HG03139 (cell line): ENCODE results near the gene HS3ST5.
"Not testable (repeated sequence)": the region's sequence is repeated elsewhere in the genome, so short reads cannot be mapped to it uniquely, and the experiment has no call there.

Experiments
- ATAC-seq: cut with Tn5 transposase; IDR thresholded peaks from one replicate; pipeline ENCODE4 v1.9.1; 2021; ENCODE audit not compliant: unreplicated experiment

The HS3ST5 gene

DNA sequence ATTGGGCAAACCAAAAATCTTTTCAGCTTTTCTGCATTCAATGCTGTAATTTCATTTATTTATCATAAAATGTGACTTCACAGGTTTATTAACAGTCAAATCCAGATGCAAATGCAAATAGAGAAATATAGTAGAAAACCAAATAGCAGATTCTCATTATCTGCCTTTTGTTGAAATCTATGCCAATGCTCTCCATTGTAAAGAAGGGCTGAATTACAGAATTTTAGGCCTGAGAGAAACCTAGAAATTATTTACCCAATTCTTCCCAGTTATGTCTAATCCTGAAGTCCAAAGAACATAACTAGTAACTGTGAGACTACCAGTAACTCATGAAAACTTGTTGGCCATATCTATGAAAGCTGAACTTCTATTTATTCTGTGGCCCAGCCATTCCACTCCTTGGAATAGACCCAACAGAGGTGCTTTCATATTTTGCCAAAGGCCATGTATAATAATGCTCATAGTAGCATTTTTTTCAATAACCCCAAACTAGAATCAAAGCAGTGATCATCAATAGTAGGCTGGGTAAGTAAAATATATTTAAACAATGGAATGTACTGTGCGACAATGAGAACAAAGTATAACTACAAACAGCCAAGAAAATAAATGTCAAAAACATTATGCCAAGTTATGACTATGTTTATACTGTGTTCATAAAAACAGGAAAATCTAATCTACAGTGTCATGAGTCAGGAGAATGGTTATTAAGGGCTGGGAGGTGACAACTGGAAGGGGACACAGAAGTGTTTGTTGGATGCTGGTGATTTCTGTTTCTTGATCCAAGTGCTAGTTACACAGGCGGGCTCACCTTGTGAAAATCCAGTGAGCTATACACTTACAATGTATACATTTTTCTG, 183.8 kb downstream of the HS3ST5 start:
- ATAC-seq = no peak

DNA sequence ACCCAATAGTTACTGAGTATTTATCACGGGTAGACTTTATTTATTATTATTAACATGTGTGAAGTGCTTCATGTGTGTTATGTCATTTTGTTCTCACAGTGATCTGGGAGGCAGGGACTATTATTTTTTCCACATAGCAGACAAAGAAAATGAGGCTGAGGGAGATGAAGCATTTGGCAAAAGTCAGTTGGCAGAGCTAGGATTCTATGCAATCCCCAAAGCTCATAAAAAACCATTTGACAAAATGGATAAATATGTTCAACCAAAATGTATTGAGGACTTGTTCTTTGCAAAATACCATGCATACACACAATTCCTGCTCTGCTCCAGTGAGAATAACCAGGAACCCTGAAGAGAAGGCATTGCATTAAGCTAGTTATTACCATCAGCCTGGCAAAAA, 184.4 kb downstream of the HS3ST5 start:
- no peak for ATAC-seq

DNA sequence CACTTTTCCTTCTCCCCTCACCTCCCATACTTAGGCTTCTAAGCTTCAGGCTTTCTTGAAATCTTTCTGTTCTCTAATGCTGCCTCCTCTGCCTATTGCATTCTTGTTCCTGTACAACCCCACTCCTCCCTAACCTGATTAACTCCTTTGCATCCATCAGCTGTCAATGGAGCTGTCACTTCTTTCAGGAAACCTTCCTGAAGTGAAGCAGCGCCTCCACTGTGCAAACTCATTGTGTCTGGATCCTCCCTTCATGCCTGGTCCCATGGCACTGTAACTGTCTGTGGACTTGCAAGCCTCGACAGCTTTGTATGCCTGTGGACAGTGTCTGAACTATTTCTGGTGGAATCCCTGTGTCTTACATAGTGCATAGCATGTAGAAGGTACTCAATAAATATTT, 185.0 kb downstream of the HS3ST5 start:
- no peak for ATAC-seq

DNA sequence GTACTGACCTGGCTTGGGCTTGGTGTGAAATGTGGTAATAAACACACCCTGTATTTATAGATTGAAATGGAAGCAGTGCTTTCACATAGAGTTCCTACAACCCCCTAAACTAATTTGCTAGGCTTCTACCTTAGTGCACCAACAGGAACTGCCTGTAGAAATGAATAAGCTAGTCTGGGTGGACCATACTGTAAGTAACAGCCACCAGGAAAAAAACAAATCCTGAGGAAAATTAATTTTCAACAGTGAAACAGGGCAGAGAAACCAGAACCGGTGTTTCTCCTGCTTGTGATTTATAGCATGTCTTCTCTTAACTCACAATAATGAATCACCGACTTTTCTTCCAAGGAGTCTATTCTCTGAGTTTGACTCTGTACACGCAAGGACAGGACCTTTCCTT, 187.1 kb downstream of the HS3ST5 start:
- no peak for ATAC-seq

DNA sequence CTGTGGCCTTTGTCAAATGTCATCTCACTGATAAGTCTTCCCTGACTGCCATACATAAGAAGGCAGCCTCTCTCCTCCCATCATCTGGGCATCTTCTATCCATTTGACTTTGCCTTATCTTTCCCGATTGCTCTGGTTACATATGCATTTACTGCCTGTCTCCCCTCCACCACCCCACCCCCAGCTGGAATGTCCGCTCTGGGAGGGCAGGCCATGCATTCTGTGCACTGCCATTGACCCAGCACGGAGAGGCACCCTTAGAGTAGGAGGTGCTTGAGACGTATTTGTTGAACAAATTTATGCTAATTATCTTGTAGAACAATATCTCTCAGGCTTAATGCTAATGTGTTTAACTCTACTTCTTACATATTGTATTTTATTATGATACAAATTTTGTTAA, 188.0 kb downstream of the HS3ST5 start:
- no peak for ATAC-seq

DNA sequence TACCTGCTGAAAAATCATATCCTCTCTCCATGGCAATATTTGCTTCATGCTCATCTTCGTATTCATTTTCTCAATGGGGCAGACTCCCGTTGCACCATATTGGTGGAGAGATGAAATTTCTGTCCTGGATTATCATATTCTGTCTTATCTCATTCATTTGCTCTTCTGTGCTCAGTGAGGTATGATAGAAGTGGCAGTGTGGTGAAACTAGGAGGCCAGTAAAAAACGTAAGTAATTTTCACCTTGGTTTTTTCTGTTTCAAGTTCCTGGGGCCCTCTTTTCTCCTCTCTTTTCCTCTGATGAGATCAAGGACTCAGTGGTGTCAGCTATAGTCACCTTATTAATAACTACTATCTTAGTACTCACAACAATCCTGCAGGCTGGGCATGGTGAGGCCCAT, 189.4 kb downstream of the HS3ST5 start:
- ATAC-seq = no peak

DNA sequence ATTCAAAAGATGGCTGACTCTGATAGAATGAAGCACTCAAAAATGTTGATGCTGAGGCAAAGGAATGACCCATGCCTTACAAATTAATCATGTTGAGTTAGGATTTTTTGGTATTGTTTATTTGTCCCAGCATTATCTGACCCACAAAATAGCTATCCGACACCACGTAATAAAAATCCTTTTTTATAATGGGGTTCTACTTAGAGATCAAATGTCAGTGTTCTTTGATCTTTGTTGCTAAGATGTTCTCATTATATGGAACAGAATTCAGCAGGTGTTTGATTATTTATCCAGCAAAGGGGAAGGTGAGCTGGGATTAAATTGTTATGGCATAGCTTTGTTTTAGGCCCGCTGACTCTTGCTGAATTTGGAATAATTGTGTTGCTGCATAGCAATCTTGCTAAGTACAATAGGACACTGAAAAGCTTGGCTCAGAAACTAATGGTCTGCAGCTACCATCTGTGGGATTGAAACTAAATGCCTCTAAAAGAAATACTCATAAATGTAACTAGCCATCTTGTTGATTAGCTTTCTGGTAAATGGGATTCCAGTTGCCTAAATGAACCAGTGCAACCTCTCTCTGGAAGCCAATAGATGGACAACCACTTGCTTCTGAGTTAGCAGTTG, 191.6 kb downstream of the HS3ST5 start:
- ATAC-seq = no peak

DNA sequence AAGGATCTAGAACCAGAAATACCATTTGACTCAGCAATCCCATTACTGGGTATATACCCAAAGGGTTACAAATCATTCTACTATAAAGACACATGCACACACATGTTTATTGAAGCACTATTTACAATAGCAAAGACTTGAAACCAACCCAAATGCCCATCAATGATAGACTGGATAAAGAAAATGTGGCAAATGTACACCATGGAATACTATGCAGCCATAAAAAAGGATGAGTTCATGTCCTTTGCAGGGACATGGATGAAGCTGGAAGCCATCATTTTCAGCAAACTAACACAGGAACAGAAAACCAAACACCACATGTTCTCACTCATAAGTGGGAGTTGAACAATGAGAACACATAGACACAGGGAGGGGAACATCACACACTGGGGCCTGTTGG, 193.6 kb downstream of the HS3ST5 start:
- not testable (repeated sequence) for ATAC-seq

DNA sequence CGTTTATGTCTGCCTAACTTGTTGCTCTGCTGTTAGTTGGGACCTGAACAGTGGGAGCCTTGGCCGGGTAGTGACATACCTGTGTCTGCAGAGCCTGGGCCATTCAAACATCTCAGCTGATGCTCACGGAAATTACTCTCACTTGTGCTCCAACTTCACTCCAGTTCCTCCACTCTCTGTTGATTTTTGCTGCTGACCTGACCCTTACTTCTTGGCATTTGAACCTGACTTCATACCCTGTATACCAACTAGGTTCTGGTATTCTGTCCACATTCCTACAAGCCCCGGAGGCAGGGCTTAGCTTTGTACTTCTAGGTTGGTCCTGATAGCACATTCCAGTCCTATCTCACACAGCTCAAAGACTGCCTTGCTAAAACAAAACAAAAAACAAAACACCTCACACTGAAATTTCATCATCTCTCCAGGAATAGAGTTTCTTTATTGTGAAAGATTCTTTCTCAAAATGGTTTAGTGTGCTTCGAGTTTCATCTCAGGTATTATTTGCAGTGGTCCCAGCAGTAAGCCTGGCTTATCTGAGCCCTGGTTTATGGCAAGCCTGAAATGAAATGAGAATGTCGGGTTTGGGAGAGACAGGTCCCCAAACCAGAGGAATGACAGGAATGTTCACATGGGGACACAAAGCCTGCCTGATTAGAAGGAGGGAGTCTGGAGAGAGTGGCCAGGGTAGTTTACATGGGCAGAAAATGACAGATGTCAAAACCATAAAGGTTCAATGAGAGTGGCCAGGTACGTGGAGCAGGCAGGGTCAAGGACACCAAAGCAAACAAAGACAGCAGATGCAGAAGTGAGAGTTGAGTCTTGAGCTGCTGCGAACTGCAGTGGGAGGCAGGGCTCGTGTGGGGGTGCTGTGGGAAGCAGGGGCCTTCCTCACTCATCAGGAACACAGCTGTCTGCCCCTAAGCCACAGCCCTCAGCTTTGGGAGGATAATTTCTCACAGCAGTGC, 197.7 kb downstream of the HS3ST5 start:
- no peak for ATAC-seq

DNA sequence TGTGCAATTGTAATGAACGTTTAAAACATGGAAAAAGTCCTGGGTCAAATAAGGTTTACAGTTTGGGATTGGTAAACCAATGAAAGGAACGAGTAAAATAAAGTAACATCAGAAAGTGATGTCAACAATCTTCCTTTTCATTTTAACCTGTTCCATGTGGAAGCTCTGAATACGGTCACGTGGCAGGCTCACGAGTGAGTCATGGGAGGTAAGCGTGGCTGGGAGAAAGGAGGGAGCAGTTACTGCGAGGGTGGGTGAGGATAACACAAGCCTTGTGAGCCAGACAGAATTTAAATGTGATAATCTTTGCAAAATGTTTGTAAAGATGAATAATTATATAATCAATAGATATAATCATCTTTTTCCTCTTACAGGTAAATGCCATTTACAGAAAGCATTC, 200.6 kb downstream of the HS3ST5 start:
- ATAC-seq = no peak

DNA sequence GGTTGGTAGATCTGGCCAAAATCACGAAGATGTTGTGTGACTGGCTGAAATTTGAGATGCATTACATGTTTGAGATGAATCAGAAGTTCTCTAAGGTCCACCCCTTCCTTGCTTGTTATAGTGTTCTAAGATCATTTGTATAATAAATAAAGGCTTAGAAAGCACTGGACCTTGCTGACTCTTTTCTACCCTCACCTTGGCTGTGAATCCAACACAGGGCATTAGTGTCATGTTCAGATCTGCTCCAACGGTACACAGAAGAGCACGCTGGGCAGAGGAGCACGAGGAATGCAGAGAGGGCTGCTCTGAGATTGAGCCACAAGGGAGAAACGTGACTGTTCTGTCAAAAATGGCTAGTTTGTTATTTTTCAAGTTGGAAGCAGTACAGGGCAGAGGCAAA, 202.4 kb downstream of the HS3ST5 start:
- no peak for ATAC-seq

DNA sequence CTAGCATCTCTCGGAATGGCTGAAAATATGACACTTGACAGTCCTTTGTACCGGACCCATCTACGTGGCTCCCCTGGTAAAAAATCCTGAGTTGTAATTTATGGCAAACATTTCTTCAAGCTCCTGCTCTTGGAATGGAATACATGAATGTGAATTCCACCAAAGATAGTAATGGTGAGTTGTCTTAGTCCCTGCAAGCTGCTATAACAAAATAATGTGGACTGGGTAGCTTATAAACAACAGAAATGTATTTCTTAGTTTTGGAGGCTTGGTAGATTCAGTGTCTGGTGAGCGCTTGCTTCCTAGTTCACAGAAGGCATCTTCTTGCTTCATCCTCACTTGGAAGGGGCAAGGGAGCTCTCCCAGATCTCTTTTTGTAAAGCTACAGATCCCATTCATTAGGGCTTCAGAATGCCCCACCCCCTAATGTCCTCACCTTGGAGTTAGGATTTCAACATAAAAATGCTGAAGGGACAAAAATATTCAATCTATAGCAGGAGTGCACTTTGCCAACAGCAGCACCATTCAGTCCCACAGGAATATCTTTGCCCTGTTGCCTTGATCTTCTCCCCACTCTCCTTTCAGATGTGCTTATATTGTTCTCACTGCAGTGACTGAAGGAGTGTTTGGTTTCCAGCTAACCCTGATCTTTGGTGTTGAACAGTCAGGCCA, 204.1 kb downstream of the HS3ST5 start:
- ATAC-seq = no peak

DNA sequence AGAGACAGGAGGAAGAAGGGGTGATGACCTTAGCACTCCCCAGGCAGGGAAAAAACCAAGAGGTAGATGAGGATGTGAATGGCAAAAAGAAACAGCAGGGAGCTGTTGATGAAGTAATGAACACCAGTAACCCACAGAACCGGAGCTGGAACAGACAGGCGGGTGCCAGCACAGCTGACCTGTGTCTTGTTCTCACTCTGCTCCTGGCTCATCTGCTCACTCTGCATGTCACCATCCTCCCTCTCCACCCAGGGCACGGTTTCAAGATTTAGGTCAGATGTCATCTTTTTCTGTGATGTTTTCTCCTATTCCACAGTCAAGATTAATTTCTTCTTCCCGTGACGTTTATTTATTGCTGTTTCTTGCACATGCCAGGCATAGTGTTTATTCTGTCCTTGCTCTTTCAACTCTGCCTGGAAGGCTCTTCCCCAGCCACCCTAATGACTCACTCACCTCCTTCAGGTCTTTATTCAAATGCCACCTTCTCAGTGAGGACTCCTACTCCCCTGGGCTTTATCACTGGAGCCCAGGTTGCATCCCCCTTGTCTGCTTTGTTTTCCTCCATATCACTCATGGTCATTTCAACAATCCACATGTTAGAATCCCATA, 207.4 kb downstream of the HS3ST5 start:
- ATAC-seq = no peak

DNA sequence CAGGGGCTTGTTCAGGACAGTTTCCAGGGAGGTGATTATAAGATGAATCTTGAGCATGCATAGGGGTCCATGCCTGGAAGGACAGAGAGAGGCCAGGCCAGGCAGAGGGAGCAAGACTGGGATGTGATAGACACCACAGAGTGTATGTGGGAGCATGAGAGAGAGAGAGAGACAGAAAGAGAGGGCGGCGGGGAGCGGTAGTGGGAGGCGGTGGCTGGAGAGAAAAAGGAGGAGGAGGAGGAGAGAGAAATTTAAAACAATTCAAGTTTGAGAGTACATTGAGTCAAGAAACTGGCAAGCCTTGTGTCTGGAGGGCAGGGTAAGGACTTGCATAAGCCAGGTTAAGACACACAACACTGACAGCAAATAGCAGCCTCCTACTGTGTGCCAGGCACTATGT, 209.0 kb downstream of the HS3ST5 start:
- ATAC-seq = no peak

DNA sequence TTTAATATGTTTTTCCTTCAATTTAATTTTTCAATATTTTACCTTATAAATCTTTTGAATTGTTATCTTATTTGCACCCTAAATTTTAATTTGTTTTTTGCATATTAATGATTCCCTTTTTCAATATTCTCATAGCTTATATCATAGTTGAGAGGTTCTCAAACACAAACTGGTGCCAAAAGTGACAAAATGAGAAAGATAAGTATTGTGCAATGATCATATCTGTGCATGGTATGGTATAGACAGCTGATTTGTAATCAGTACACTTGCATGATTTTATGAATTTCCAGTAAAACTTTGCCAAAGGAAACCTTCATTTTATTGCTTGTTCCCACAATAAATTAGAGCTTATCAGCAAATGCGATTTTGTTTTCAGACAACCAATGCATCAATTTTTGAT, 210.9 kb downstream of the HS3ST5 start:
- ATAC-seq = no peak

DNA sequence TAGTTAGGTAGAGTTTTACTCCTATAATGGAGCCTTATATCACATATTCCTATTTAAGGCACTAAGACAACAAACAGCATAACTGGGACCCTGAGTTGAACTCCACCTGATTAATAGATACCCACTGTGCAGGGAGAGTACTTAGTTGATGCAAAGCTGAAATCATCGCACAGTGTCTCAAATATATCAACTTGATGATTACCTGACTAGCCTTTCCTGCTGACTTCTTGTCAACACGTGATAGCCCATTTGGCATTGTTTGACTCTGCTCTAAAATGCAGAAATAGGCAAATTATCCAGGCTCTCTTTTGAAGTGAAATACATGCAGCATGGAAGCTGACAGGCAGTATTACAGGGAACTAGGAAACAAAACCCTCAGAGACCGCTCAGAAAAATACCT, 217.2 kb downstream of the HS3ST5 start:
- ATAC-seq = no peak

DNA sequence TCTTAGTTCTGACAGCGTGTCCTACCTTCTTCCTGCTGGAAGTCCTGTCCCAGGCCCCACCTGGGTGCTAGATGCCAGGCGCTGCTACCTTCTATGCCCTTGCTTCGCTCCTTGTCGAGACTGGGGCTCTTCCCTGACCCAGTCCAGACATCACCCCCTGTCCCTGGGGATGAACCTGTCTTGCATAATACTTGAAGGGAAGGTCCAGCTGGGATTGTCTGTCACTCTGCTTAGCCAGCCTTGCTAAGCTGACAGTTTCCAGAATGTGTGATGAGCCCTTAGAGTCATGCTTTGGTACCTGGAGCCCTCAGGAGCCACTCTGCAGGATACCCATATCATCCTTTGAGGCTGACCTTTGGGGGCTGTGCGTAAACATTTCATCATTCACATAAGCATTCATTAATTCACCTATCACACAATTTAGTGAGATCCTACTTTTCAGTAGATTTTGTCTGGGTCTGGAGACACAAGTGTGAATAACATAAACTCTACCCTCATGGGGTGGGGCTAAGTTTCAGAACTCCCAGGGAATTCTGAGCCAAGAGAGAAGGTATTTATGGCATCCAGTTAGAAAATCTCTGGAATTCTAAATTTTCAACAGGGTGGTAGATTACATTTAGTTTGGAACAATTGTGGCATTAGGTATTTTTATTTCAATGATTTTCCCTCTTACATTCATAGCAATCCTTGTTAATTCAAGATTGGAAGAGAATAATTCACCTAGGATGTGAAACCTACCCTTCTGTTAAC, 220.7 kb downstream of the HS3ST5 start:
- no peak for ATAC-seq

DNA sequence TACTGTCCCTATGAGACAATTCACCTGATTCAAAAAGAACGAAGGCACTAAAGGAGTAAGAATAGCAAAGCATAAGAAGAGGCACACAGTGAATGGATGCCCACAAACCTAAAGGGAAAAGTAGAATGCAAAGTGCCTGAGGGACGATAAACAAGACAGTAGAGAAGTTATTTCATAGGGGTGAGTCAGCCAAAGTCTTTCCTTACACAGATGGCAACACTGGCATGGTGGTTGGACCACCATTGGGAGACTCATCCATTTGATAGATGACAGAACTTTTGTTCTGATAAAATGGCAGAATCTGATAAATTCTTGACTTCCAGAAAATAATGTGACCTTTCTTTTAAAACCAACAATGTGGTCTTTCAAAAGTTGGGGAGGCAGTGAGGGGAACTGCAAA, 223.8 kb downstream of the HS3ST5 start:
- no peak for ATAC-seq

DNA sequence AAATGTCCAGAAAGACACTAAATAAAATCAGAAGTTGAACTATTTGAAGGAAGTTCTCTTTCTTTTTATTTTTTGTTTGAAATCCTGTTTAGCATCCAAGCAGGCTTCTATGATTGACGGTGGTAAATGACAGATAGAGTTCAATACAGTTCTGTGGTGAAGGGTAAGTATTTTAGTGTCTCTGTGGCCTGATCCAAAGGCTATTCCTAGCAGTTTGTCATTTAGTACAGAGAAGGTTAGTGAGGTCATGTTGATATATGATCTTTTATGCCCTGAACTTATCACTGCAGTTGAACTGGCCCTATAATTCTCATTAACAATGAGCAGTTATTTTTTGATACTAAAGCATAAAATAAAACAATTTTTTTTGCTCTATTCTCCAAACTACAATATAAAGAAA, 227.2 kb downstream of the HS3ST5 start:
- no peak for ATAC-seq
